GM18867 (cell line): ENCODE measurements around the gene ASXL1.

Experiments used
- ATAC-seq: cut with Tn5 transposase; IDR thresholded peaks from one replicate; pipeline ENCODE4 v1.9.1; 2021; ENCODE audit warnings: mild to moderate bottlenecking, moderate library complexity; ENCODE audit not compliant: unreplicated experiment

Gene ASXL1

DNA sequence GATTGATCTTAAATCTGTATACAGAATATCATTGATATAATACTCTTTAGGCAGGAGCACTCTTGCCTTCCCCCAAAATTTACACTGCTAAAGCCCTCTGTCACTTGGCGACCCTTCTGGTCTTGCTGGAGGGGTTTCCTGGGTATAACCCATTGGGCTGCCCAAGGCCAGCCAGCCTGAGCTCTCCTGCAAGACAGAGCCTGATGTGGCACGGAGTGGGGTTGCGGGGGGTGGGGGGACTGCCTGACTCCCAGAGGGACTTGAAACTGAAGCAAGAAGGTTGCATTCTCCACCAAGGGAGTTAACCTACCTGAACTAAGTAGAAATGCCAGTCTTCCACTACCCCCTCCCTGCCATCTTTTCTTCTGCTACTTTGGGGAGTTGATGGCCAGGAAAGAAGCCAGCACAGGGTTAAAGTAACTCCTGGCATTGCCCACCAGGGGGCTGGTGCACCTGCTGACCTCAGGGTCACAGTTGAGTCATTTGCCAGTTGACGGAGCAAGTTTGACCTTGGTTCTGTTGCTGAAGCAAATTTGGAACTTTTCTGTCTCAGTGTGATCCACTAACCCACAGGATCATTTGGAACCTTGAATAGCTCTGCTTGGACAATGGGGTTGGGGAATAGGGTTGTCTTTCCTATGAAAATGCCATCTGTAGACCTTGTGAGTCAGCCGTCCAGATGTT lies 79.4 kb downstream of the ASXL1 start:
- no peak for ATAC-seq

DNA sequence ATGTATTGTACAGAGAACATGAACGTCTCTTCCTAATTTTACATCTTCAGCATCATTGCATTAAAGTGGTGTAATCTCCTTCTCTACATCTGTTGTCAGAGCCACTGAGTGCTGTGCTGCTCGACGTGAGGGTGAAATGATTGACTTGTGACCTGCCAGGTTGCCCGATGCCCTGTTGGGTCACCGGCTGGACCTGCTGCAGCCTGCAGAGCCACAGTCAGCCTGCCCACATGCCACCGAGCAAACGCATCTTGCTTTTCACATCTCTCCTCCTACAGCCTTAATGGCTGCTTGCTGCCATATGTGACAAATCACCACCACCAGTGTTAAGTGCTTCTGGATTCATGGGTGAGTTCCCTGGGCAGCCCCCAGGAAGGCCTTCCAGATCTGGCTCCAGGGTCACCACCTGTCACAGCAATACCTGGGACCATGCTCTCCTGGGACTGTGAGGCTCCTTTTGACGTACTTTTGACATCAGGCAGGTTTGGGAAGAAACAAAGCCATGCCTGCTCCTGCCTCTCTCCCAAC lies 80.3 kb downstream of the ASXL1 start:
- no peak for ATAC-seq

GRCh38 chr20:32439132-32439829 lies 81.2 kb downstream of the ASXL1 start:
- no peak for ATAC-seq

- ATAC-seq: no peak
Observed at GRCh38 chr20:32440069-32440757, 82.1 kb downstream of the ASXL1 start.

- ATAC-seq: no peak
Observed at GRCh38 chr20:32440758-32441078, 82.6 kb downstream of the ASXL1 start.

DNA sequence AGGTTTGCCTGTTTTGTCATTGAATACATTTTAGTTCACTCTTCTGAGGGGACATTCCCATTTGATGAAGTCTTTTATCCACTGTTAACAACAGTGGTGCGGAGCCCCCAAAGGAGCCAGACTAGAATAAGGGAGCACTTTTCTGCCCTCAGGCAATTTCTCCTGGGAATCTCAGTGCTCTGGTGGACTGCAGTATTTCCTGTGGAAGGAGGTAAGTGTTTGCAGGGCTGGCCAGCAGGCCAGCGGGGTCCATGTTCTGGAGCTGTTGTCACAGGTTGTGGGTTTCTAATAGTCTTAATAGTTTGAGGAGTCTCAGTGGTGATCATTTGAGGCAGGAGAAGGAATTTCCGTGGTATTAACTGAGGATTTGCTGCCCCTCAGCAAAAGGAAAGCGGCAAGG lies 83.5 kb downstream of the ASXL1 start:
- no peak for ATAC-seq

DNA sequence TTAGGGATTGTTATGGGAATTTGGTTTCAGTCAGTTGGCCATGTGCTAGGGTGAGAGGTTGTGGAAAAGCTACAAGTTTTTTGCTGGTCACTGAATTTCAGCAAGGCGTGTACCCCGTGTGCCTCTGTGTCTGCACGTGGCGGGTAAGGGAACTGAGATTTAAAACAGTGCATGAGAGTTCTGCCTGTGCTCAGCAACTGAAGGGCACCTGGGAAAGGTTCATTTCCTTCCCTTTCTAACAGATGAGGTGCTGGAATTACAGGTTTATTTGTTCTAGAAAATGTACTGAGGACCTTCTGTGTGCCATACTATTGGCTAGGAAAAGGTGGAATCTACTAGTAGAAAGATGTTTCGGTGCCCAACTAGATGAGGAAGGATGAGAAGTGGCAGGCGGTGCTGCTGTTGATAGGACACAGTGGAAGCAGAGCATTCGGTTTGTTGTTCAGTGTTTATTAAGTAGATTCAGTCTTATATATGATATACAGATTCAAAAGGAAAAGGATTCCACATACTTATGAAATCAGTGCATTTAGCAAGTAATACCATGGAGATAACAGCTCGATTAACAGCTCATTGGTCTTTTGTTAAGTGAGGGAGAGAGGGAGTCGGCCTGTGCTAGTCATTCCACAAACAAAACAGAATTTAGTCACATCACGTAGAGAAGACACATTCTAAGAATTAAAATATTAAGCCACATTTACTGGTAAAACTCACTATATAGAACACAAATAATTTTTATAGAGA lies 84.7 kb downstream of the ASXL1 start:
- ATAC-seq: no peak

GRCh38 chr20:32443386-32443974 lies 85.3 kb downstream of the ASXL1 start:
- no peak for ATAC-seq

GRCh38 chr20:32444474-32445220 lies 86.5 kb downstream of the ASXL1 start:
- no peak for ATAC-seq

GRCh38 chr20:32445539-32446273 lies 87.6 kb downstream of the ASXL1 start:
- ATAC-seq: no peak

DNA sequence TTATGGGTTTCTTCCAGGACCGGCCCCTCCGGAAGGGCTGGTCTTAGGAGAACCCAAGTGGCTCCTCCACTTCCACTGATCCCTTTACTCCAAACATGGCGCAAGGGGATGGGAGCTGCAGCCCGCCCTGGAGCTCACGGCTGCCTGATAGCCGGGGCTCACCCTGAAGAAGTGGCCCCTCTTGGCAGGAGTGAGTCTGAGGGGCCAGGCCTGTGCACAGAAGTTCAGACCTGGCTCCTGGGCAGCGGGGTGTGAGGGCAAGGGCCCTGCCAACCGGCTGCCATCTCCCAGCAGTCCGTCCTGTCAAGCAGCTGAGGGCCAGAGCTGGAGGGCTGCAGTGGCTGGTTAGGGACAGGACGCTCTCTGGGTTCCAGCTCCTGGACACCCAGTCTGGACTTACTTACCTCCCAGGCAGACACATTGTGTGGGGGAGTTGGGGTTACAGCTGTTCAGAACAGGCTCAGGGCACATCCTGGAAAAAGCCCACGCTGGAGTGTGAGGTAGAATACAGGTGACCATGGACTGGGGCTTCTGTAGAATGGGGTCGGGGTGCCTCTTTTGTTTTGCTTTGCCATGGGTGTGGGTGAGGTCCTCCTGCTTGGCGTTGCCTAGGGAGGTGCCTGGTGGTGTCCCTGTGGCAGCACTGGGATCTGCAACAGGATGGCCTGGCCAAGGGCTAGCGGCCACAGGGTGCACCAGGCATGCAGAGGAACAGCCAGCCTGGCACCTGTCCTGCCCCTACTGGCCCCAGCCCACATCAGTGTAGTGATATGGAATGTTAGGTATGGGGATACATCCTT lies 88.4 kb downstream of the ASXL1 start:
- no peak for ATAC-seq

DNA sequence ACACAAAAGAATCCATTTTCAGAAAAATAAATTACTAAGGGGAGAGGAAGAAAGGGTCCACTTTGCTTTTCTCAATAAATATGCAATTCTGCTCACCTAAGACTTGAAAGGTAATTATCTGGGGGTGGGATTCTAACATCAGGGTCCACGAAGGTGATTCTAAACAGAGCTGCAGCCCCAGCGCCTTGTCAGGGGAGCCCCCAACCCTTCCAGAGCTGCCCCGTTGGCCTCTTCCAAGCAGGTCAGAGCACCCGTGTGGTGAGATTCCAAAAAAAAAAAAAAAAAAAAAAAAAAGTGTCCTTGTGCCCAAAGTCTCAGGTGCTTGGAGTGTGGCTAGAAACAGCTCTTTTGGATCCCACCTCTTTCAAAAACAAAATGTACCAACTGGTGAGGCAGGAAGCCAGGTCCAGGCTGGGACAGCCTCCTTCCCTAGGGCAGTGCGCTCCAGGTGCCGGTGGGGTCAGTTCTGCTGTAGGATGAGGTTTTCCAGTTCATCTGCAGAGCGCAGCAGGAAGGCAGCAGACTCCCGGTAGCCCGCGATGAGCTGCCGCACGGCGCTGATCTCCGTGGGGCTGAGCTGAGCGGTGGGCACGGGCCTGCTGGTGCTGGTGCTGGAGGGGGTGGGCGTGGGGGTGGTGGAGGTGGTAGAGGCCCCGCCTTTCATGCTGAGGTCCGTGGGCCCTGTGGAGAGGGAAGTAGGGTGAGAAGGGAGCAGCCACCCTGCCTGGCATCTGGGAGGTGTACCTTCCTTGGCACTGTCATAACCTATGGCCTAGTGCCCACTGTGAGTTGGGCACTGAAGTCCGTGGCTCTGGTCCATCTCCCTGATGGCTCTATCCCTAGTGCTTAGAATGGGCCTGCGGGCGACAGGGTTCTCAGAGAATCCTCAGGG lies 89.3 kb downstream of the ASXL1 start:
- no peak for ATAC-seq

DNA sequence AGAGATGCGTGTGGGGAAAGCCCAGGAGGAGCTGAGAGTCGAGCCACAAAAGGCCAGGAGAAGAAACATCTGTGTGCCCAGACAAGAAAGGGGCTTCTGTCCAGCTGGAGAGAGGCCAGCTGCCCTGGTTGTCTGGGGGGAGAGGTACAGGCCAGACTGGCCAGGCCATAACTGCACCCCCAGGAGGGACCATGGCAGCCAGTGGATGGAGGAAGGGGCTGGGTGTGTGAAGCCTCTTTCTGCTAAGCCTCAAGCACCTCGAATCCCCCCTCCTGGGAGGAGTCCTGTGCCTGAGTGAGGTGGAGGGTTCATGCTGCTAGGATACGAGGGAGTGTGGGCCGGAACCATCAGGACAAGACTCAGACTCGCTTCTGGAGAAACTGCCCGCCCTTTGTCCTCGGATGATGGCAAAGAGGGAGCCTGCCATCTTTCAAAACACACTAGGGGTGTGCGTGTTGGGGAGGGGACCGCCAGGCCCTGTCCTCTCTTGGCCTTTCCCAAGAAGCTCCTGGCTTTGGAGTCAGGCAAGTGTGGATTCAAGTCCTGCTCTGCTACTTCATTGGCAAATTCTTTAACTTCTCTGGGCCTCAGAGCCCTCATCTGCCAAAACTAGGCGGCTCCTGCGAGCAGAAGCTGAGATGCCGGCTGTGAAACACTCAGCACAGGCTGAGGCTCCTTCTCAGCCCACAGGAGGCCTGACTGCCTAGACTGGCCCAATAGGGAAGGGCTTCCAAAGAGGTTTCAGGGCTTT lies 90.3 kb downstream of the ASXL1 start:
- ATAC-seq: no peak

DNA sequence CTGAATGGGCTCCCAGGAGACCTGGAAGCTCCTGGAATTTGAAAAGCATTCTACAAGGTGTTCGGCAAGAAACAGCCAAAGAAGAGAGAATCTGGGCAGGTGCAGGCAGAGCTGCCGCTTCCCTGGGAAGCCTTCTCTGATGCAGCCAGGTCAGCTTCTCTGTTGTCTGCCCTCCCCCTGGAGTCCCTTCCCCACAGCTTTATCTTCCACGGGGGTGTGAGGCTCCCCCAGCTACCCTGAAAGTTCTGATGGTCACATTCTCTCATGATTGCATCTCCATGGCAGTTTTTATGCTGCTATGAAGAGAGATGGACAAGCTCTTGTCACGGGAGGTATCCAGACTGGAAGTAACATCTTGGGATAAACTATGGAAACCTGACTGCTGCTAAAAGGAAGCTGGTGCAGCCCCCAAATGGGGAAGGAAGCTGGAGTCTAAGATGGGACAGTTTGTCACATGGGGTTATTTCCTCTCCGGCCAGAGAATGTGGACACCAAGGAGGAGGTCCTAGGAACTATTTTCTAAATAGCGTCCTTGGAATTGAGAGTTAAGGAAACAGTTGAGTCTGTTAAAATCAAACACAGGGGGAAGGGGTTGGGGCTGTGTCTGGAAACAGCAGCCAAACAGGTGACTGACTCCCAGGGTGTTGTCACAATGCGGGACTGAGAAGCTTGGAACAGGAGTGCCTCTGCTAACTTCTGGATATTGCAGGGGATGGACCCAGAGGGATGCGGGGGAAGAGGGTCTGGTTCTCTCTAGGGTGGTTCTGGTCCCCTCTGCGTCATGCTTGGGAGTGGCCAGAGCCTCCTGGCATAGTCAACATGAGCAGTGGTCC lies 91.1 kb downstream of the ASXL1 start:
- ATAC-seq: no peak

DNA sequence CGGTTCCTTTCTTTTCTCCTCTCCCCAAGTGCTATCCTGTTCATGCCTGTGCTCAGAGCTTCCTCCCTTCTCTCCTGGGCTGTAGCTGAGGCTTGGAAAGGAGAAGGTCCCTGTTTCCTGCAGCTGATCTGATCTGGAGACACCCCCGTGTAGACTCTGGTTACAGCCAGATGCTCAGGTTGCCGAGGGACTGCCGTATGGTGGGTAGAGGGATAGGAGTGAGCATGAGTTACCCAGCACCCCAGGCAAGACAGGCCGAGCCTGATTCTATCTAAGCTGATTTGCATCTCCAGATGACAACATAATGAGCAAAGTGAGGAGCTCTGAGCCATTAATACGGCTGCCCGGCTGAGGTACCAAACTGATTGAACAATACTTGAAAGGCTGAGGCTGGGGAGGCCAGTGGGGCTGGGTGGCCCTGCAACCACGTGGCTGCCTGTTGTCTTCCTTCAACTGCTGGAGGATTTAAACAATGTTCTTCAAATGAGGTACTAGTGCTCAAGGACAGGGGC lies 91.8 kb downstream of the ASXL1 start:
- ATAC-seq: no peak

GRCh38 chr20:32450484-32451061 lies 92.4 kb downstream of the ASXL1 start:
- ATAC-seq: no peak
